ENCODE results near the gene ADGRB2.

Gene ADGRB2

DNA sequence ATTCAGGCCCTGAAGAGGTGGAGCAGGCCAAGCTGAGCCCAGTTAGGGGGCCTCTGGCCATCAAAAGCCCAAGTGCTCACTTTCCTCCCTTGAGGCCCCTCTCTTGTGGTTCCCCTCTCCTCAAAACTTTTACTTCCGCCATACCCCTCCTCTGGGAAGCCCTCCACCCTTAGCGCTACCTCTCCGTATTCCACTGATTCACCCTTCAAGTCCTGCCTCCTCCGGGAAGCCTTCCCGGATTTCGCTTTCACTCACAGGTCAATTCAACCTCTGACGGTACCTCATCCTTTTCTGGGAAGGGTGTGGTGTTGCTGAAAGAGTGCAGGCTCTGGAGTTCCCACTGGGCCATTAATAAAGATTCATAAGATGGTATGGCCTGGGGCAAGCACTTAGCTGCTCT, 32.6 kb upstream of the ADGRB2 start:
- Histone ChIP-seq H3K4me1 (ENCODE audit: control insufficient read depth in 1 of 2, insufficient read depth in 2 of 2, low read length in 2 of 2) (peaks cover 4 to 13% of the 10 kb centered on the region in 2 experiments), H2AK5ac (ENCODE audit: low read length) (no peak overlapping the region), H3K4me3 (ENCODE audit: low read depth, low read length) (no peak overlapping the region), H4K12ac (ENCODE audit: low read depth, low read length) (no peak overlapping the region), H3K18ac (ENCODE audit: low read length) (no peak overlapping the region), H3K4ac (ENCODE audit: low read depth, low read length) (no peak overlapping the region), H2AFZ (ENCODE audit: insufficient read depth, low read length, poor library complexity) (no peak overlapping the region), H3K27me3 (ENCODE audit: insufficient read depth, low read length) (no peaks in the 10 kb centered on the region), H3K23ac (ENCODE audit: low read length) (no peak overlapping the region), H2BK120ac (ENCODE audit: insufficient read depth, low read length, poor library complexity) (no peak overlapping the region), H4K91ac (ENCODE audit: low read depth, low read length) (no peak overlapping the region), H2BK12ac (ENCODE audit: low read length) (no peak overlapping the region), H2BK5ac (ENCODE audit: low read depth, low read length, poor library complexity) (no peak overlapping the region), H3K27ac (ENCODE audit: low read depth, low read length) (no peak overlapping the region), H3K14ac (ENCODE audit: low read length) (no peak overlapping the region), H4K8ac (ENCODE audit: low read depth, low read length) (no peak overlapping the region), H3K79me1 (ENCODE audit: low read length) (peaks cover 5% of the 10 kb centered on the region), H3K9me3 (ENCODE audit: insufficient read depth, low read depth, low read length) (no peaks in the 10 kb centered on the region), H3K36me3 (ENCODE audit: control insufficient read depth in 1 of 2, insufficient read depth in 2 of 2, low read length in 2 of 2) (no peaks in the 10 kb centered on the region), H3K4me2 (ENCODE audit: low read length) (no peak overlapping the region), H3K9ac (ENCODE audit: low read length) (no peak overlapping the region), H3K79me2 (ENCODE audit: control insufficient read depth, insufficient read depth, low read length, poor library complexity) (no peaks in the 10 kb centered on the region)
- DNase-seq, result no peak
- no CpG with 5 or more reads among the region's 7 CpGs for WGBS (ENCODE audit: extremely low coverage, insufficient coverage, insufficient read length)

DNA sequence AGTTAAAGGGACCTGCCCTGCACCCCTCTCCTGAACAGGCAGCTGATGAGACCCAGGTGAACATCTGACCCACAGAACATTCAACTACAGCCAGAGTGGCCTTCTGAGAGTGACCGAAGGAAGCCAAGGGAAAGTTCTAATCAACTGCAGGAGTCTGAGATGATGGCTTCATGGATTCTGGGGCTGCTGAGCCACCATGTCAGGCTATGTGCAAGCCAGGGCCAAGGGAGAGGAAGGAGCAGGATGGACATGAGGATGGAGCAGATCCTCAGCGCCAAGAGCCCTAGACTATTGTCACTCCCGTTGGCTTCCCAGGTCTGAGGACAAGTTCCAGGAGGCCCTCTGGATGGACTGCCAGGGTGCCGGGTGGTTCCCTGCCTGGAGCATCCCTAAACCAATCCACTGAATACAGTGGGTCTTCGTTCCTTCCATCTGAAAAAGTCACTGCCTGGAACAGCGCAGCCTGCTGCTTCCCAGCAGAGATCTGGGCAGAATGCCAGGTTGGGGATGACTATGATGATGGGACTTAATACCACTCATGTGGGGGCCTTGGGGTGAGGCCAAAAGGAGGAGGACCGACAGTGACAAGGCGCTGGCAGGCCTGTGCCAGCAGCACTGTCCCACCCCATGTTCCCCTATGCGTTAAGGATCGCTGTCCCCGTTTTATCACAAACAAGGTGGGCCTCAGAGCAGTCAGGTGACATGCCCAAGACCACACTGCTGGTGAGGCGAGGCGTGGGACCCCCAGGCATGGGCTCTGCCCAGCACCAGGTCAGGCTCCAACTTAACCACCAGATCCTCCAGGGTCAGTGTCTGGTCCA, 31.9 kb upstream of the ADGRB2 start:
- H3K36me3 ChIP-seq (ENCODE audit: control insufficient read depth in 1 of 2, insufficient read depth in 2 of 2, low read length in 2 of 2), result no peaks in the 10 kb centered on the region
- no peaks in the 10 kb centered on the region for H3K27me3 ChIP-seq (ENCODE audit: insufficient read depth, low read length)
- H3K4me2 ChIP-seq (ENCODE audit: low read length), result no peak overlapping the region
- H3K14ac ChIP-seq (ENCODE audit: low read length), result no peak overlapping the region
- H2BK12ac ChIP-seq (ENCODE audit: low read length), result no peak overlapping the region
- H4K8ac ChIP-seq (ENCODE audit: low read depth, low read length), result no peak overlapping the region
- H3K27ac ChIP-seq (ENCODE audit: low read depth, low read length), result no peak overlapping the region
- no peak overlapping the region for H3K18ac ChIP-seq (ENCODE audit: low read length)
- no peak overlapping the region for H2BK5ac ChIP-seq (ENCODE audit: low read depth, low read length, poor library complexity)
- peaks cover 5% of the 10 kb centered on the region for H3K79me1 ChIP-seq (ENCODE audit: low read length)
- no peak overlapping the region for H4K12ac ChIP-seq (ENCODE audit: low read depth, low read length)
- no peaks in the 10 kb centered on the region for H3K79me2 ChIP-seq (ENCODE audit: control insufficient read depth, insufficient read depth, low read length, poor library complexity)
- H2BK120ac ChIP-seq (ENCODE audit: insufficient read depth, low read length, poor library complexity), result no peak overlapping the region
- H2AK5ac ChIP-seq (ENCODE audit: low read length), result no peak overlapping the region
- no CpG with 5 or more reads among the region's 13 CpGs for WGBS (ENCODE audit: extremely low coverage, insufficient coverage, insufficient read length)
- no peak overlapping the region for H3K4me3 ChIP-seq (ENCODE audit: low read depth, low read length)
- H3K9ac ChIP-seq (ENCODE audit: low read length), result no peak overlapping the region
- H3K4ac ChIP-seq (ENCODE audit: low read depth, low read length), result no peak overlapping the region
- no peak for DNase-seq
- H2AFZ ChIP-seq (ENCODE audit: insufficient read depth, low read length, poor library complexity), result no peak overlapping the region
- H3K23ac ChIP-seq (ENCODE audit: low read length), result no peak overlapping the region
- peaks cover 4 to 13% of the 10 kb centered on the region in 2 experiments for H3K4me1 ChIP-seq (ENCODE audit: control insufficient read depth in 1 of 2, insufficient read depth in 2 of 2, low read length in 2 of 2)
- no peak overlapping the region for H4K91ac ChIP-seq (ENCODE audit: low read depth, low read length)
- H3K9me3 ChIP-seq (ENCODE audit: insufficient read depth, low read depth, low read length), result no peaks in the 10 kb centered on the region

DNA sequence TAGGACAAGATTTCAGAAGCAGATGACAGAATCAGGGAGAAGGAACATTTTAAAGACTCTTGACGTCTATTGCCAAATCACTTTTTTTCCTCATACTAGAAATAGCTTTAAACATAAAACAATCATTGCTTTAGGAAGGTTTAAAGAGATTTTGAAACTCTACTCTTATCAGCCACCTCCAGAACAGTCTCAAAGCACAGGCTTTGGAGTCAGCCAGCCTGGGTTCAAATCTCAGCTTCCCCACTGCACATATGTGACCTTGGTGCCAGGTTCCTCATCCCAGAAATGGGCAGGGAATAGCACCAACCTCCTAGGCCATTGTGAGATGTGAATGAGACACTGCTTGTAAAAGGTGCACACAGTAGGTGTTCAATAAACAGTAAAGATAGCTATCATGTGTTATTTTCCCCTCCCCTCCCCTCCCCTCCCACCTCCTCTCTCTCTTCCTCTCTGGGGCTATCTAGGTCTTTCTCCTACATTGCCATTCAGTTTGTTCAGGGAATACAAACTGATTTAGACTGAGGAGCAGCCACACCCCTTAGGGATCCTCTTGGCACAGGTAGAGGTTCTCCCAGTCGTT, 31.0 kb upstream of the ADGRB2 start:
- H3K4me1 ChIP-seq (ENCODE audit: control insufficient read depth in 1 of 2, insufficient read depth in 2 of 2, low read length in 2 of 2), result peaks cover 4 to 13% of the 10 kb centered on the region in 2 experiments
- DNase-seq, result no peak
- no peak overlapping the region for H3K14ac ChIP-seq (ENCODE audit: low read length)
- H3K9ac ChIP-seq (ENCODE audit: low read length), result no peak overlapping the region
- no peak overlapping the region for H2AFZ ChIP-seq (ENCODE audit: insufficient read depth, low read length, poor library complexity)
- H3K79me2 ChIP-seq (ENCODE audit: control insufficient read depth, insufficient read depth, low read length, poor library complexity), result no peaks in the 10 kb centered on the region
- H2AK5ac ChIP-seq (ENCODE audit: low read length), result no peak overlapping the region
- no peak overlapping the region for H4K91ac ChIP-seq (ENCODE audit: low read depth, low read length)
- H2BK120ac ChIP-seq (ENCODE audit: insufficient read depth, low read length, poor library complexity), result no peak overlapping the region
- H2BK12ac ChIP-seq (ENCODE audit: low read length), result no peak overlapping the region
- H3K4me2 ChIP-seq (ENCODE audit: low read length), result no peak overlapping the region
- H3K23ac ChIP-seq (ENCODE audit: low read length), result no peak overlapping the region
- H3K79me1 ChIP-seq (ENCODE audit: low read length), result peaks cover 5% of the 10 kb centered on the region
- no peak overlapping the region for H4K12ac ChIP-seq (ENCODE audit: low read depth, low read length)
- no peak overlapping the region for H3K4me3 ChIP-seq (ENCODE audit: low read depth, low read length)
- H3K4ac ChIP-seq (ENCODE audit: low read depth, low read length), result no peak overlapping the region
- H4K8ac ChIP-seq (ENCODE audit: low read depth, low read length), result no peak overlapping the region
- H3K36me3 ChIP-seq (ENCODE audit: control insufficient read depth in 1 of 2, insufficient read depth in 2 of 2, low read length in 2 of 2), result no peaks in the 10 kb centered on the region
- no peak overlapping the region for H2BK5ac ChIP-seq (ENCODE audit: low read depth, low read length, poor library complexity)
- H3K27me3 ChIP-seq (ENCODE audit: insufficient read depth, low read length), result no peaks in the 10 kb centered on the region
- no CpG with 5 or more reads among the region's 2 CpGs for WGBS (ENCODE audit: extremely low coverage, insufficient coverage, insufficient read length)
- H3K18ac ChIP-seq (ENCODE audit: low read length), result no peak overlapping the region
- H3K27ac ChIP-seq (ENCODE audit: low read depth, low read length), result no peak overlapping the region
- peaks cover 2% of the 10 kb centered on the region for H3K9me3 ChIP-seq (ENCODE audit: insufficient read depth, low read depth, low read length)

DNA sequence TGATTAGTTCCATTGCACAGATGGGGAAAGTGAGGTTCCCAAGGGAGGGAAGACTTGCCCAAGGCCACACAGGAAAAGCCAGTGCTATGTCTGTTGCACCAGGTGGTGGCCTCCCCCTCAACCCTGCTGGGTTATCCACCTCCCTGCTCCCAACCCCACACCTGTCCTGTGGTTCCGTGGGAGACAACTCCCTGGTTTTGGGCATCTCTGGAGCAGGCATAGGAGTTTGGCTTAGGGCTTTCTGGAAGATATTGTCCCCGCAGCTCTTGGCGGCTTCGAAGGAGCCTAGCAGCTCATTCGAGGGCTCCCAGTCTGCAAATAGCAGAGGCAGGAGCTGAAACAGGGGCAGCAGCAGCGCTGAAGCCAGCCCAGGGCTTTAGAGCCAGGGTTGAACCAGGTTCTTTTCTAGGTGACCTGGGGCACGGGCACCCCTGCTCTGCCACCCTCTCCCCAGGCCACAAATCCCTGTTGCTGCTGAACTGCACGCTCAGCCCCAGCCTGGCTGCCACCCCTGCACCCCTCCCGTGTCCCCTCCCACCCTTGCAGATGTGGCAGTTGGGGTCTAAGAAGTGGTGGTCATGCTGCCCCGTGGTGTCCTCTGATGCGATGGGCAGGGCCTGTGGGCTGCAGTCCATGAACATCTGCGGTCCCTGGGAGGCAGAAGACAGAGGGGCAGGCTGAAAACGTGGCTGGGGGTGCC, 29.6 kb upstream of the ADGRB2 start:
- H4K8ac ChIP-seq (ENCODE audit: low read depth, low read length), result no peak overlapping the region
- no CpG with 5 or more reads among the region's 13 CpGs for WGBS (ENCODE audit: extremely low coverage, insufficient coverage, insufficient read length)

More for the DNA sequence above, 29.6 kb upstream of the ADGRB2 start:
- Histone ChIP-seq H3K4me3 (ENCODE audit: low read depth, low read length) (no peak overlapping the region), H3K4me1 (ENCODE audit: control insufficient read depth in 1 of 2, insufficient read depth in 2 of 2, low read length in 2 of 2) (peaks cover 4 to 11% of the 10 kb centered on the region in 2 experiments), H3K9ac (ENCODE audit: low read length) (no peak overlapping the region), H2AFZ (ENCODE audit: insufficient read depth, low read length, poor library complexity) (no peak overlapping the region), H2BK120ac (ENCODE audit: insufficient read depth, low read length, poor library complexity) (no peak overlapping the region), H3K18ac (ENCODE audit: low read length) (no peak overlapping the region), H3K79me1 (ENCODE audit: low read length) (peaks cover 5% of the 10 kb centered on the region), H3K27me3 (ENCODE audit: insufficient read depth, low read length) (no peaks in the 10 kb centered on the region), H3K79me2 (ENCODE audit: control insufficient read depth, insufficient read depth, low read length, poor library complexity) (no peaks in the 10 kb centered on the region), H4K91ac (ENCODE audit: low read depth, low read length) (no peak overlapping the region), H2AK5ac (ENCODE audit: low read length) (no peak overlapping the region), H3K36me3 (ENCODE audit: control insufficient read depth in 1 of 2, insufficient read depth in 2 of 2, low read length in 2 of 2) (no peaks in the 10 kb centered on the region), H2BK5ac (ENCODE audit: low read depth, low read length, poor library complexity) (no peak overlapping the region), H4K12ac (ENCODE audit: low read depth, low read length) (no peak overlapping the region), H3K9me3 (ENCODE audit: insufficient read depth, low read depth, low read length) (peaks cover 2% of the 10 kb centered on the region), H3K23ac (ENCODE audit: low read length) (no peak overlapping the region), H3K27ac (ENCODE audit: low read depth, low read length) (no peak overlapping the region), H3K14ac (ENCODE audit: low read length) (no peak overlapping the region), H2BK12ac (ENCODE audit: low read length) (no peak overlapping the region), H3K4me2 (ENCODE audit: low read length) (no peak overlapping the region), H3K4ac (ENCODE audit: low read depth, low read length) (no peak overlapping the region)
- DNase-seq, result no peak
